Mammary epithelial cell (primary cell): ENCODE results near the gene ZNF548.

Experiments
- CTCF ChIP-seq, 2 donors: IDR thresholded peaks in 1 of 2; conservative IDR thresholded peaks in 1 of 2; 2 replicates each; pipeline ENCODE4 v1.5.1; 2011 to 2012; ENCODE audit warnings: inconsistent platforms in 2 of 2, low read length in 2 of 2, mild to moderate bottlenecking in 2 of 2, control low read depth in 1 of 2, low read depth in 1 of 2; ENCODE audit not compliant: insufficient read depth in 1 of 2; ENCODE audit errors: extremely low read depth in 1 of 2
- EZH2 ChIP-seq: IDR thresholded peaks from 2 replicates; pipeline ENCODE4 v1.6.1; 2012; ENCODE audit warnings: low read length, inconsistent platforms, borderline replicate concordance

- no peak for TF ChIP-seq EZH2
- no peak for TF ChIP-seq CTCF (conservative IDR thresholded peaks at IDR 0.05 in 1 of 2, IDR thresholded peaks at IDR 0.05 in 1 of 2; ENCODE audit: extremely low read depth in 1 of 2, insufficient read depth in 1 of 2, low read depth in 1 of 2, low read length in 2 of 2)
Observed at GRCh38 chr19:57436417-57436816, 46.8 kb downstream of the ZNF548 start.
